HAP-1 (cell line): ENCODE results near the gene NAA50.

Source experiments
- DNase-seq, 2 experiments: peaks; one replicate each; pipeline ENCODE4 v3.0.0-alpha.2; 2016 to 2020; ENCODE audit warnings: low spot score in 2 of 2
- H3K27me3 ChIP-seq: fragments of 250-450 bp; sonication (Bioruptor Pico); 2 replicates; pipeline ENCODE4 v1.5.1; 2020; ENCODE audit warnings: low read depth, mild to moderate bottlenecking, moderate library complexity
- H3K36me3 ChIP-seq: fragments of 250-450 bp; sonication (Bioruptor Pico); replicated peaks from 2 replicates; pipeline ENCODE4 v1.5.1; 2020; ENCODE audit warnings: mild to moderate bottlenecking
- H3K4me1 ChIP-seq: fragments of 250-450 bp; sonication (Bioruptor Pico); 2 replicates; pipeline ENCODE4 v1.5.1; 2020; ENCODE audit warnings: mild to moderate bottlenecking
- H3K4me3 ChIP-seq: fragments of 250-450 bp; sonication (Bioruptor Pico); 2 replicates; pipeline ENCODE4 v1.5.1; 2020; ENCODE audit warnings: mild to moderate bottlenecking, moderate library complexity
- H3K9me3 ChIP-seq: fragments of 250-450 bp; sonication (Bioruptor Pico); 2 replicates; pipeline ENCODE4 v1.5.1; 2020; ENCODE audit warnings: mild to moderate bottlenecking, moderate library complexity
- in situ Hi-C: fragments of 300-500 bp; cut with MboI; formaldehyde crosslinking; loops from 3 replicates; pipeline ENCODE4 v1.14.3; 2020; ENCODE audit warnings: low sequenced_read_pairs, inconsistent platforms, mixed read lengths

Gene NAA50

DNA sequence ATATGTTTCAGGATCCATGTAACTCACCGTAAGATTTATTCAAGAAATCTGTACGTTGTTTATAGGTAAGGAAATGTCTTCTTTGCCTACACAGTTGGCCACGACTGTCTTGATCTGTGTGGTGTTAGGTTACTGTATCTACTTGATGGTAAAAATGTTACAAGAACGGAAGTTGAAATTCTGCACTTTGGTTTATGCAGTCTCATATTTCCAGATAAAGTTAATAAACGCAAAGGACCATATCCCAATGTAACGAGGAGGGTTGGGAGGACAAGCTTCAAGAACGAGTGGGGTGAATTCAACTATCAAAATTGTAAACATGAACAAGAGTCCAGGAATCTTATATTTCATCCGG is 50.6 kb downstream of the NAA50 start:
- no peaks in the 10 kb centered on the region for H3K27me3 ChIP-seq
- DNase-seq: no peak
- H3K4me1 ChIP-seq: peaks cover 15% of the 10 kb centered on the region
- no peaks in the 10 kb centered on the region for H3K36me3 ChIP-seq
- in situ Hi-C loops: no loop called here
- no peaks in the 10 kb centered on the region for H3K9me3 ChIP-seq
- peak overlapping the region; percentile 59 for H3K4me3 ChIP-seq

DNA sequence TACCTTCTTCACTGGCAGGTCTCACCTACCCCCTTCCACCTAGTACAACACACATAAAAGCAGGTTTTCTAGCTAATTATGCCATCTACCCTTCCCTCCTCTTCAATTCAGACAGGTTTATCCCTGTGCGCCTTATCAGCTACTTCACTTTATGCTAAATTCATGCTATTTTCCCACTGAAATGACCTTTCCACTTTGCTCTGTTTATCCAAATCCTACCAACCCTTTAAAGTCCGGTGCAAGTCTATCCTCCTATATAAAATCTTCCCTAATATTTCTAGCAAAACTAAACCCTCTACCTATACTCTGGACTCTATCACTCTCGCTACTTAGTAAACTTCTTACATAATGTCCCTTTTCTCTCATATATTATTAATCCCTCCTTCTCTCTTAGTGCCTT is 55.6 kb downstream of the NAA50 start:
- Histone ChIP-seq H3K4me1 (peaks cover 18% of the 10 kb centered on the region), H3K36me3 (no peaks in the 10 kb centered on the region; the same call in 1 of the 2 replicates), H3K27me3 (no peaks in the 10 kb centered on the region), H3K9me3 (no peaks in the 10 kb centered on the region), H3K4me3 (no peak overlapping the region)
- no peak for DNase-seq
- in situ Hi-C loops: no loop called here

DNA sequence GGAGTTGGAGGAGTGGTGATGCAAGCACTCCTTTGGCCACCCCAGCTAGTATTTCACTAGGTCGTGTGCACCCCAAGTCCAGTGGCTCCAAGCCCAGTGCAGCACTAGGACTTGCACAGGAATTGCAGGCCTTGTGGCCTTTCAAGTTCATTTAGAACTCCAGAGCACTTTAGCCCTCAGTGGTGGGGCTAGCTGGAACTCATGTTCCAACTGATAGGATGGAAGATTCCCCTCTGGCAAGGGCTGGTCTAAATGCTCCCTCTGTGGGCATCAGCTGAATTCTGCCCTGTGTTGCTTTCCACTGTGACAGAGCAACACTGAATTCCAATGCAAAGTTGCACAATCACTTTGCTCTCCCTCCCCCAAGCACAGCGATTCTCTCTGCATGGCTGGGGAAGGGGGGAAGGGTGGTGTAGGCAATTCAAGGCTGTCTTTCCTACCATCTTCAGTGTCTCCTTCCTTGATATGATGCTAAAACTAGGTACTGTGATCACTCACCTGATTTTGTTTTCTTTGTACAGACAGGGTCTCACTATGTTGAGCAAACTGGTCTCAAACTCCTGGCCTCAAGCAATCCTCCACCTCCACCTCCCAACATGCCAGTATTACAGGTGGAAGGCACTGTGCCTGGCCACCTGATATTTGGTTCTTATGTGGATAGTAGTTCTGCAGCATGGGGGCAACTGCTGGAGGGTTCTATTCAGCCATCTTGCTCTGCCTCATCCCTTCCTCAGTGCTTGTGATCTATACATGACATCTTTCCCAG is 59.9 kb downstream of the NAA50 start:
- H3K4me1 ChIP-seq: peaks cover 9% of the 10 kb centered on the region
- H3K36me3 ChIP-seq: no peaks in the 10 kb centered on the region; the same call in 1 of the 2 replicates
- H3K4me3 ChIP-seq: no peak overlapping the region
- in situ Hi-C loops: no loop called here
- H3K27me3 ChIP-seq: no peaks in the 10 kb centered on the region
- H3K9me3 ChIP-seq: no peaks in the 10 kb centered on the region
- DNase-seq: no peak

DNA sequence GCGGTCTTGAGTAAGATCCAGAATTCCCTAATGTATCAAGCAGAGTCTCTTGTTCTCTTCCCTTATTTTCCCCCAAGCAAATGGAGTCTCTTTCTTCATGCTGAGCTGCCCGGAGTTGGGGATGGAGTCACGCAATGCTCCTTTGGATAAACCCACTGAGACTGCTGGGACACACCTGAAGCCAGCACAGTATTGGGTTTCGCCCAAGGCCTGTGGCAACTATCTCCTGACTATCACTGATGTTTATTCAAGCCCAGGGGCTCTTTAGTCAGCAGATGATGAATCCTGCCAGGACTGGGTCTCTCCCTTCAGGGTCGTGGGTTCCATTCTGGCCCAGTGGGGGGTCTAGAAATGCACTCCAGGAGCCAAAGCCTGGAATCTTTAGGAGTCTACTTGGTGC is 60.9 kb downstream of the NAA50 start:
- H3K36me3 ChIP-seq: no peaks in the 10 kb centered on the region; the same call in 1 of the 2 replicates
- no peaks in the 10 kb centered on the region for H3K9me3 ChIP-seq
- H3K27me3 ChIP-seq: no peaks in the 10 kb centered on the region
- DNase-seq: no peak
- peaks cover 9% of the 10 kb centered on the region for H3K4me1 ChIP-seq
- in situ Hi-C loops: no loop called here
- no peak overlapping the region for H3K4me3 ChIP-seq

DNA sequence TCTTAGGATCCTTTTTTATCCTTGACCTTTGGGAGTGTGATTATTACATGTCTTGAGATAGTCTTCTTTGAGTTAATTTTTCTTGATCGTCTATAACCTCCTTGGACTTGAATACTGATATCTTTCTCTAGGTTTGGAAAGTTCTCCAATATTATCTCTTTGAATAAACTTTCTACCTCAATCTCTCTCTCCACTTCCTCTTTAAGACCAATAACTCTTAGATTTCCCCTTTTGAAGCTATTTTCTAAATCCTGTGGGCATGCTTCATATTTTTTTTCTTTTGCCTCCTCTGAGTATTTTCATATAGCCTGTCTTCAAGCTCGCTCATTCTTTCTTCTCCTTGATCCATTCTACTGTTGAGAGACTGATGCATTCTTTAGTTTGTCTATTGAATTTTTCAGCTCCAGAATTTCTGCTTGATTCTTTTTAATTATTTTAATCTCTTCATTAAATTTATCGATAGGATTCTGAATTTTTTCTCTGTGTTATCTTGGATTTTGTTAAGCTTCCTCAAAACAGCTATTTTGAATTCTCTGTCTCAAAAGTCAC is 61.7 kb downstream of the NAA50 start:
- Histone ChIP-seq H3K27me3 (no peaks in the 10 kb centered on the region), H3K9me3 (no peaks in the 10 kb centered on the region), H3K36me3 (no peaks in the 10 kb centered on the region; the same call in 1 of the 2 replicates), H3K4me1 (peaks cover 9% of the 10 kb centered on the region), H3K4me3 (no peak overlapping the region)
- in situ Hi-C loops: no loop called here
- no peak for DNase-seq

DNA sequence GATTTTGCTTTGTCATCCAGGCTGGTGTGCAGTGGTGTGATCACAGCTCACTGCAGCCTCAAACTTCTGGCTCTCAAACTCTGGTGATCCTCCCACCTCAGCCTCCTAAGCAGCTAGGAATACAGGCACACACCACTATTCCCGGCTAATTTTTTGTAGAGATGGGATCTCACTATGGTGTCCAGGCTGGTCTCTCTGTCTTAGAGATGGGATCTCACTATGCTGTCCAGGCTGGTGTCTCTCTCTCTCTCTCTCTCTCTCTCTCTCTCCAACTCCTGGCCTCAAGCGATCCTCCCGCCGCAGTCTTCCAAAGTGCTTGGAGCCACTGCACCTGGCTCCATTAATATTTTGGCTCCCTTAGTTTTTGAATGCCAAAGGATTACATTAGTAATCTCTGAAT is 67.3 kb downstream of the NAA50 start:
- H3K27me3 ChIP-seq: no peaks in the 10 kb centered on the region
- no peaks in the 10 kb centered on the region for H3K4me1 ChIP-seq
- H3K4me3 ChIP-seq: no peak overlapping the region
- DNase-seq: no peak
- no peaks in the 10 kb centered on the region for H3K9me3 ChIP-seq
- H3K36me3 ChIP-seq: no peaks in the 10 kb centered on the region
- in situ Hi-C loops: no loop called here

DNA sequence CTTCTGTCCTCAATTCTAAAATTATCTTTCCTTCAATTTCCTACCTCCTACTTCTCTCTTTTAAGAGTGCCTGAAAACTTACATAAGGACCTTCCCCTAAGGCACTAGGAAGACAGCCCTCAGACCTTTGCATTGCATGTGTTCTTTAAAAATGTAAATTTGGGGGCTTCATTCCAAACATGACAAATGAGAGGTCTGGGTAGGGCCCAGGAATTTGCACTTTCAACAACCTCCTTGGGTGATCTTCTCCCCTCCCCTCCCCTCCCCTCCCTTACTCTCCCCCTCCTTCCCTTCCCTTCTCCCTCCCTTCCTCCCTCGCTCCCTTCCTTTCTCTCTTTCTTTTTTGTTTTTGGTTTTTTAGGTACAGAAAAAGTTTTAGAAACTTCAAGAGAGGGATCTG is 68.3 kb downstream of the NAA50 start:
- H3K9me3 ChIP-seq: no peaks in the 10 kb centered on the region
- no peaks in the 10 kb centered on the region for H3K27me3 ChIP-seq
- H3K4me1 ChIP-seq: no peaks in the 10 kb centered on the region
- in situ Hi-C loops: no loop called here
- no peaks in the 10 kb centered on the region for H3K36me3 ChIP-seq
- DNase-seq: no peak
- H3K4me3 ChIP-seq: no peak overlapping the region

DNA sequence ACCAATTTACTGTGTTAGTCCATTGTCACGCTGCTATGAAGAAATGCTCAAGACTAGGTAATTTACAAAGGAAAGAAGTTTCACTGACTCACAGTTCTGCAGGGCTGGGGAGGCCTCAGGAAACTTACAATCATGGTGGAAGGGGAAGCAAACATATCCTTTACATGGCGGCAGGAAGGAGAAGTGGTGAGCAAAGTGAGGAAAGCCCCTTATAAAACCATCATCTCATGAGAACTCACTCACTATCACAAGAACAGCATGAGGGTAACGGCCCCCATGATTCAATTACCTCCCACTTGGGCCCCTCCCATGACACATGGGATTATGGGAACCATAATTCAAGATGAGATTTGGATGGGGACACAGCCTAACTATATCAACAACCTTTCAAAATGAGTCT is 69.8 kb downstream of the NAA50 start:
- no peak for DNase-seq
- in situ Hi-C loops: no loop called here
- H3K36me3 ChIP-seq: no peaks in the 10 kb centered on the region

DNA sequence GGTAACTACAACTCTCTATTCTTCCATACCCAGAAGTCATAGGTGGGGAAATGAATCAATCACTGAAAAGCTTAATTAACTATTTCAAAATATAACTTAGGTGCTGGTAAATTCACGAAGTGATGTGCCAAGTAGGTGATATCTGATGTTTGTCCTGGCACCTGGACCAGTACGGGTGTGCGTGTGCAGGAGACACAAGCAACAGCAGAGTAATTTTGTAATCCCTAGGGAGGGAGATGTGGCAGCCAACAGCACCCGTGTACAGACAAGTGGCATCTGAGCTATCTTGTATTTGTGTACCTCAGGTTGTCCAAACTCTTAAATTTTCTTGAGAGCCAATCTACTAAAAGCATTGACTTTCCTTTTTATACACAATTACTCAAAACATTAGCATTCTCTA is 72.5 kb downstream of the NAA50 start:
- Histone ChIP-seq H3K27me3 (no peaks in the 10 kb centered on the region), H3K9me3 (no peaks in the 10 kb centered on the region), H3K4me1 (no peaks in the 10 kb centered on the region), H3K4me3 (no peak overlapping the region), H3K36me3 (no peaks in the 10 kb centered on the region)
- DNase-seq: no peak
- in situ Hi-C loops: no loop called here

More for the DNA sequence above, 69.8 kb downstream of the NAA50 start:
- Histone ChIP-seq H3K4me1 (no peaks in the 10 kb centered on the region), H3K27me3 (no peaks in the 10 kb centered on the region), H3K4me3 (no peak overlapping the region), H3K9me3 (no peaks in the 10 kb centered on the region)

DNA sequence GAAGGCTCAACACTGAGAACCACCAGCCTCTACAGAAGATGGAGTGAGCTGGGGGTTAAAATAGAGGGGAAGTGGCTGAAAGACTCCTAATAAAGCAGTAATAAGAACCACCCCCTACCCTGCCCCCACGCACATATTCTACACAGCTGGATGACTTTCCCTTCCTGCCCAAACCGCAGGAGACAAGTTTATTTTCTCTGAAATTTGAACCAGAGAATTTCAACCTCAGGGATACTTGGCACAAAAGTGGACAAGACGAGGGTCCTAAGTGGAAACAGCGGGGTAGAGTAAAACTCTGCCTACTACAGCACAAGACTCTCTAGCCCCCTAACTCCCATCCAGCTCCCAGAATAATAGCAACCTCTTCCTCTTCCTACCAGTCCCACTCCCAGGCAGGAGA is 78.0 kb downstream of the NAA50 start:
- no peak for DNase-seq
- no peaks in the 10 kb centered on the region for H3K4me1 ChIP-seq
- no peaks in the 10 kb centered on the region for H3K9me3 ChIP-seq
- no peaks in the 10 kb centered on the region for H3K27me3 ChIP-seq
- H3K36me3 ChIP-seq: no peaks in the 10 kb centered on the region
- in situ Hi-C loops: no loop called here
- H3K4me3 ChIP-seq: no peak overlapping the region
